ENCODE results near the gene CLNK.

GRCh38 chr4:10582059-10582686 lies 102.4 kb downstream of the CLNK start:
- no peak for TF ChIP-seq EZH2 (IDR thresholded peaks at IDR 0.05; ENCODE audit: insufficient read depth, poor library complexity, severe bottlenecking)
- TF ChIP-seq EZH2phosphoT487 (IDR thresholded peaks at IDR 0.05; ENCODE audit: insufficient read depth, low read depth) = no peak

All from GM23248 (cell line).